Esophagus muscularis mucosa (tissue), 4 donors: ENCODE data around the gene GDPGP1.

ENCODE experiments used
- CTCF ChIP-seq, 3 experiments: fragments of 200-600 bp in 2 of 3; fragments of 450-650 bp in 1 of 3; sonication (generic) in 2 of 3; IDR thresholded peaks; one replicate each; pipeline ENCODE4 v1.5.1; 2017 to 2019; ENCODE audit warnings: antibody characterized with exemption in 3 of 3, mild to moderate bottlenecking in 2 of 3, moderate library complexity in 1 of 3
- EP300 ChIP-seq: sonication (generic); formaldehyde crosslinking; IDR thresholded peaks from one replicate; pipeline ENCODE4 v1.6.1; 2017; ENCODE audit warnings: antibody characterized with exemption
- POLR2A ChIP-seq: fragments of 450-650 bp; IDR thresholded peaks from one replicate; pipeline ENCODE4 v1.6.1; 2017; ENCODE audit warnings: antibody characterized with exemption, moderate library complexity, mild to moderate bottlenecking, low read depth
- POLR2AphosphoS5 ChIP-seq, 2 donors: sonication (generic); formaldehyde crosslinking; IDR thresholded peaks; one replicate each; pipeline ENCODE4 v1.6.1; 2017; ENCODE audit warnings: antibody characterized with exemption in 2 of 2

- no peak for TF ChIP-seq CTCF (IDR thresholded peaks at IDR 0.05)
- TF ChIP-seq POLR2A = no peak
- no peak for TF ChIP-seq EP300
- no peak for TF ChIP-seq POLR2AphosphoS5 (IDR thresholded peaks at IDR 0.05)
Observed at GRCh38 chr15:90203473-90203872, 30.5 kb upstream of the GDPGP1 start.
